ENCODE measurements around the gene HRAS. TPM values are rescaled to one million over a fixed set of nuclear protein-coding genes. Genes with fewer than 3 reads are reported as not detected.

The HRAS gene
- total and polyA plus RNA-seq, 2 of the 13 experiments (the other 11 are each of a cell fraction or from before 2014, with no cell fraction given) = 32.9 to 50.0 TPM

GRCh38 chr11:538431-539051 is 3.2 kb upstream of the HRAS start (continued):
- TF ChIP-seq TAF1 (CRISPR knock-in tag; IDR thresholded peaks at IDR 0.05) (no peak), ZNF12 (CRISPR knock-in tag; IDR thresholded peaks at IDR 0.05) (0 out of 2 replicates have a peak, but pooled peaks have one; percentile 24), ZNF572 (CRISPR knock-in tag; IDR thresholded peaks at IDR 0.05) (no peak; the same call in 1 of the 2 replicates), ZNF446 (CRISPR knock-in tag; IDR thresholded peaks at IDR 0.05) (no peak), KLF11 (CRISPR knock-in tag; IDR thresholded peaks at IDR 0.05) (peak; percentile 37; the same call in 1 of the 2 replicates), MIER2 (CRISPR knock-in tag; IDR thresholded peaks at IDR 0.05) (no peak), ZNF329 (CRISPR knock-in tag; IDR thresholded peaks at IDR 0.05; ENCODE audit: low read depth) (no peak), ZSCAN9 (CRISPR knock-in tag; IDR thresholded peaks at IDR 0.05; ENCODE audit: borderline replicate concordance) (no peak), ZMAT5 (CRISPR knock-in tag; IDR thresholded peaks at IDR 0.05; ENCODE audit: borderline replicate concordance, low read depth) (no peak), FOSL2 (CRISPR knock-in tag; IDR thresholded peaks at IDR 0.05) (no peak), YY1 (IDR thresholded peaks at IDR 0.05; ENCODE audit: insufficient read depth, insufficient replicate concordance, low read depth, low read length) (no peak), NFAT5 (CRISPR knock-in tag; IDR thresholded peaks at IDR 0.05) (no peak; the same call in 1 of the 2 replicates), RFX3 (CRISPR knock-in tag; IDR thresholded peaks at IDR 0.05) (no peak), ZNF205 (CRISPR knock-in tag; IDR thresholded peaks at IDR 0.05) (no peak), AGO1 (IDR thresholded peaks at IDR 0.05; ENCODE audit: low read depth, low read length, poor library complexity, severe bottlenecking) (no peak), ZSCAN22 (CRISPR knock-in tag; IDR thresholded peaks at IDR 0.05) (no peak), U2AF2 (IDR thresholded peaks at IDR 0.05; ENCODE audit: low read depth, low read length) (no peak), ZBTB3 (CRISPR knock-in tag; IDR thresholded peaks at IDR 0.05; ENCODE audit: borderline replicate concordance, low read depth) (no peak), SALL1 (CRISPR knock-in tag; IDR thresholded peaks at IDR 0.05) (peak; percentile 61; the same call in 1 of the 2 replicates), WIZ (CRISPR knock-in tag; IDR thresholded peaks at IDR 0.05) (0 out of 2 replicates have a peak, but pooled peaks have one; percentile 52), ARHGAP35 (CRISPR knock-in tag; IDR thresholded peaks at IDR 0.05; ENCODE audit: borderline replicate concordance) (no peak), ZFP37 (CRISPR knock-in tag; IDR thresholded peaks at IDR 0.05; ENCODE audit: borderline replicate concordance) (no peak), EHMT2 (IDR thresholded peaks at IDR 0.05; ENCODE audit: borderline replicate concordance, low read depth, low read length) (no peak), ZNF782 (CRISPR knock-in tag; IDR thresholded peaks at IDR 0.05; ENCODE audit: borderline replicate concordance) (no peak), TEF (CRISPR knock-in tag; IDR thresholded peaks at IDR 0.05) (no peak)
